GM23338 (cell line): ENCODE data around the gene USP43. TPM values are rescaled to one million over a fixed set of nuclear protein-coding genes. Genes with fewer than 3 reads are reported as not detected.

Experiments used
- ATAC-seq: fragments of 200-7000 bp; cut with Tn5 transposase; 3 replicates; pipeline ENCODE4 v1.9.1; 2020
- DNase-seq: peaks from one replicate; pipeline ENCODE4 v3.0.0-alpha.2; 2015; ENCODE audit warnings: low spot score
- H2AFZ ChIP-seq: fragments of 200-600 bp; sonication (generic); 2 replicates; pipeline ENCODE4 v1.8.0; 2016; ENCODE audit warnings: antibody characterized with exemption, mild to moderate bottlenecking, moderate library complexity
- H3F3A ChIP-seq: fragments of 200-600 bp; sonication (generic); replicated peaks from 2 replicates; pipeline ENCODE4 v1.8.0; 2017; ENCODE audit warnings: antibody characterized with exemption, mixed run types, low read depth
- H3K27ac ChIP-seq: fragments of 200-600 bp; sonication (generic); 2 replicates; pipeline ENCODE4 v1.6.1; 2016; ENCODE audit warnings: low read depth
- H3K27me3 ChIP-seq: fragments of 200-600 bp; sonication (generic); 2 replicates; pipeline ENCODE4 v1.8.0; 2016; ENCODE audit warnings: mild to moderate bottlenecking, mixed run types, moderate library complexity; ENCODE audit not compliant: insufficient read depth
- H3K36me3 ChIP-seq: fragments of 200-600 bp; sonication (generic); 2 replicates; pipeline ENCODE4 v1.8.0; 2016; ENCODE audit warnings: mild to moderate bottlenecking; ENCODE audit not compliant: insufficient read depth
- H3K4me1 ChIP-seq: fragments of 200-600 bp; sonication (generic); 2 replicates; pipeline ENCODE4 v1.8.0; 2016; ENCODE audit warnings: mild to moderate bottlenecking, moderate library complexity; ENCODE audit not compliant: insufficient read depth
- H3K4me2 ChIP-seq: fragments of 200-600 bp; sonication (generic); 2 replicates; pipeline ENCODE4 v1.7.1; 2017; ENCODE audit warnings: mixed run types
- H3K4me3 ChIP-seq: fragments of 200-600 bp; sonication (generic); 2 replicates; pipeline ENCODE4 v1.6.1; 2016; ENCODE audit warnings: mixed run types
- H3K79me2 ChIP-seq: fragments of 200-600 bp; sonication (generic); replicated peaks from 2 replicates; pipeline ENCODE4 v1.8.0; 2017; ENCODE audit warnings: mild to moderate bottlenecking; ENCODE audit not compliant: insufficient read depth
- H3K9me2 ChIP-seq: fragments of 200-600 bp; sonication (generic); 2 replicates; pipeline ENCODE4 v1.8.0; 2017; ENCODE audit not compliant: insufficient read depth
- H4K20me1 ChIP-seq: fragments of 200-600 bp; sonication (generic); replicated peaks from 2 replicates; pipeline ENCODE4 v1.8.0; 2017; ENCODE audit warnings: mild to moderate bottlenecking; ENCODE audit not compliant: insufficient read depth
- H3K27ac Mint-ChIP-seq: 2 replicates; pipeline ENCODE4 v1.8.0; 2020; ENCODE audit warnings: inconsistent platforms, mild to moderate bottlenecking, moderate library complexity, mixed read lengths
- H3K27me3 Mint-ChIP-seq: 3 replicates; pipeline ENCODE4 v1.8.0; 2022; ENCODE audit warnings: low read depth, mild to moderate bottlenecking, moderate library complexity, mixed read lengths, inconsistent platforms; ENCODE audit not compliant: insufficient read depth, poor library complexity
- H3K36me3 Mint-ChIP-seq: 3 replicates; pipeline ENCODE4 v1.8.0; 2021; ENCODE audit warnings: low read depth, mild to moderate bottlenecking, inconsistent platforms, moderate library complexity, mixed read lengths
- H3K4me1 Mint-ChIP-seq: 3 replicates; pipeline ENCODE4 v1.8.0; 2020; ENCODE audit warnings: mild to moderate bottlenecking, inconsistent platforms, mixed read lengths
- H3K4me3 Mint-ChIP-seq: 3 replicates; pipeline ENCODE4 v1.8.0; 2021; ENCODE audit warnings: moderate library complexity, mild to moderate bottlenecking, inconsistent platforms, mixed read lengths
- H3K9me3 Mint-ChIP-seq: 3 replicates; pipeline ENCODE4 v1.8.0; 2020; ENCODE audit warnings: moderate library complexity, mild to moderate bottlenecking, inconsistent platforms, mixed read lengths
- CREB1 ChIP-seq: fragments of 250-450 bp; sonication (Bioruptor Pico); IDR thresholded peaks from 2 replicates; pipeline ENCODE4 v1.5.0; 2020; ENCODE audit warnings: low read depth, mild to moderate bottlenecking, moderate library complexity
- EZH2 ChIP-seq: fragments of 200-600 bp; sonication (generic); IDR thresholded peaks from one replicate; pipeline ENCODE4 v1.8.0; 2017; ENCODE audit warnings: antibody characterized with exemption, mild to moderate bottlenecking, low read depth; ENCODE audit not compliant: unreplicated experiment
- EZH2phosphoT487 ChIP-seq: fragments of 200-600 bp; sonication (generic); IDR thresholded peaks from one replicate; pipeline ENCODE4 v1.8.1; 2018; ENCODE audit warnings: antibody characterized with exemption; ENCODE audit not compliant: unreplicated experiment
- JUNB ChIP-seq: IDR thresholded peaks from one replicate; pipeline ENCODE4 v1.6.1; 2016; ENCODE audit warnings: antibody characterized with exemption; ENCODE audit not compliant: unreplicated experiment
- NANOG ChIP-seq: IDR thresholded peaks from 2 replicates; pipeline ENCODE4 v1.6.1; 2016; ENCODE audit warnings: antibody characterized with exemption, borderline replicate concordance
- POLR2AphosphoS5 ChIP-seq: IDR thresholded peaks from 2 replicates; pipeline ENCODE4 v1.6.1; 2016; ENCODE audit warnings: antibody characterized with exemption, low read depth
- STAT1 ChIP-seq: IDR thresholded peaks from one replicate; pipeline ENCODE4 v1.6.1; 2016; ENCODE audit warnings: antibody characterized with exemption; ENCODE audit not compliant: unreplicated experiment
- ZNF114 ChIP-seq: fragments of 250-450 bp; sonication (Bioruptor Pico); IDR thresholded peaks from 2 replicates; pipeline ENCODE4 v1.5.0; 2020; ENCODE audit warnings: mild to moderate bottlenecking, moderate library complexity
- ZNF331 ChIP-seq: fragments of 250-450 bp; sonication (Bioruptor Pico); IDR thresholded peaks from 2 replicates; pipeline ENCODE4 v1.5.0; 2020; ENCODE audit warnings: low read depth, mild to moderate bottlenecking, moderate library complexity
- polyA plus RNA-seq: library from polyadenylated mRNA; unstranded; fragments of >200 nt; fragmentation: Nextera tagmentation; extraction: Ambion mirVana; gene quantifications from 2 replicates; pipeline ENCODE4 v1.2.1, GENCODE V29; 2016
- total RNA-seq: library from RNA; depleted of rRNA; stranded (reverse); fragments of >200 nt; shearing (Covaris generic); gene quantifications from 2 replicates; pipeline ENCODE4 v1.2.3, GENCODE V29; 2014
- TF ChIP-seq, protein P1 (sequence below), 2 experiments: fragments of 200-600 bp in 1 of 2; sonication (generic) in 1 of 2; conservative IDR thresholded peaks; 2 replicates each; pipeline versions ENCODE4 v1.5.1 to v1.6.1; 2016 to 2017; ENCODE audit warnings: antibody characterized with exemption in 2 of 2, low read depth in 2 of 2, mild to moderate bottlenecking in 2 of 2, moderate library complexity in 1 of 2
- TF ChIP-seq, protein P2 (sequence below): IDR thresholded peaks from one replicate; pipeline ENCODE4 v1.6.1; 2018; ENCODE audit warnings: antibody characterized with exemption; ENCODE audit not compliant: unreplicated experiment
- TF ChIP-seq, protein P3 (sequence below): IDR thresholded peaks from 2 replicates; pipeline ENCODE4 v1.6.1; 2016; ENCODE audit warnings: antibody characterized with exemption

The USP43 gene
- total and polyA plus RNA-seq, 2 experiments from 2014 or later: 5.7 to 12.5 TPM

DNA sequence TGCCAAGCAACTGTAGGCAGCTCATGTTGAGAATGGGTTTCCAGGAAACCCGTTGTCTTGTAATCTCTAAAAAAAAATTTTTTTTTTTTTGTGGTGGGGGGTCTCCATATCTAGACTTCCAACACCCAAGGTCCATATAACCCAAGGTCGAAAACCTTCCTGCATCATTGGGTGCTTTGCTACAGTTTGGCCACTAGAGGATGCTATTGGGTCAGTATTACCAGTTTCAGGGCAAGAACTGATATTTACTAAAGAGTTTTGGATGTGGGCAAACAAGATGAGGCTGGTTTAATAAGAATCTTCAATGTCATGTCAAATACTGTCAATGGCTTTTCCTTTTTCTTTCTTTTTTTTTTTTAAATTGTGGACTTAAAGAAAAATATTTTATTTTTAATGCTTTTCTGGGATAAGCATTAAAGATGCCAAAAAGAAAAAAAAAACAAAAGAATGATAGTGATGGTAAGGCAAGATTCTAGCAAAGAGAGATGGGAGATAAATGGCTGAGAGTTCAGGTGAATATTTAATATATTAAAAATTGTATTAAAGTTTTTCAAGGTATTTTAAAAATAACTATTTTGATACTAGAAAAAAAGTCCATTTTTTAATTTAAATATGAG, 83.8 kb downstream of the USP43 start:
- DNase-seq: peak; percentile 67
- Histone ChIP-seq H4K20me1 (no peaks in the 10 kb centered on the region), H3K27ac (no peak overlapping the region), H3K4me3 (no peak overlapping the region), H3K79me2 (no peaks in the 10 kb centered on the region), H3K36me3 (no peaks in the 10 kb centered on the region), H3K4me2 (no peak overlapping the region), H3K27me3 (no peaks in the 10 kb centered on the region), H3F3A (no peaks in the 10 kb centered on the region), H3K4me1 (no peaks in the 10 kb centered on the region), H2AFZ (no peak overlapping the region), H3K9me2 (no peaks in the 10 kb centered on the region)
- Mint-ChIP-seq H3K36me3 (peaks cover 11% of the 10 kb centered on the region), H3K9me3 (peaks cover 20% of the 10 kb centered on the region), H3K4me1 (0 out of 3 replicates have a peak, but pooled peaks cover 3% of the 10 kb centered on the region), H3K27me3 (peaks cover 9% of the 10 kb centered on the region), H3K4me3 (no peak overlapping the region), H3K27ac (no peak overlapping the region)
- ATAC-seq: peak; percentile 52; the same call in 2 of the 3 replicates
- TF ChIP-seq ZNF331 (CRISPR knock-in tag): no peak
- TF ChIP-seq, protein P1, sequence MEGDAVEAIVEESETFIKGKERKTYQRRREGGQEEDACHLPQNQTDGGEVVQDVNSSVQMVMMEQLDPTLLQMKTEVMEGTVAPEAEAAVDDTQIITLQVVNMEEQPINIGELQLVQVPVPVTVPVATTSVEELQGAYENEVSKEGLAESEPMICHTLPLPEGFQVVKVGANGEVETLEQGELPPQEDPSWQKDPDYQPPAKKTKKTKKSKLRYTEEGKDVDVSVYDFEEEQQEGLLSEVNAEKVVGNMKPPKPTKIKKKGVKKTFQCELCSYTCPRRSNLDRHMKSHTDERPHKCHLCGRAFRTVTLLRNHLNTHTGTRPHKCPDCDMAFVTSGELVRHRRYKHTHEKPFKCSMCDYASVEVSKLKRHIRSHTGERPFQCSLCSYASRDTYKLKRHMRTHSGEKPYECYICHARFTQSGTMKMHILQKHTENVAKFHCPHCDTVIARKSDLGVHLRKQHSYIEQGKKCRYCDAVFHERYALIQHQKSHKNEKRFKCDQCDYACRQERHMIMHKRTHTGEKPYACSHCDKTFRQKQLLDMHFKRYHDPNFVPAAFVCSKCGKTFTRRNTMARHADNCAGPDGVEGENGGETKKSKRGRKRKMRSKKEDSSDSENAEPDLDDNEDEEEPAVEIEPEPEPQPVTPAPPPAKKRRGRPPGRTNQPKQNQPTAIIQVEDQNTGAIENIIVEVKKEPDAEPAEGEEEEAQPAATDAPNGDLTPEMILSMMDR (conservative IDR thresholded peaks at IDR 0.05; ENCODE audit: low read depth in 2 of 2): peak; percentile 94 to 99
- no peak for TF ChIP-seq EZH2phosphoT487
- TF ChIP-seq EZH2: no peak
- TF ChIP-seq NANOG: no peak
- no peak for TF ChIP-seq ZNF114 (CRISPR knock-in tag)
- TF ChIP-seq, protein P2, sequence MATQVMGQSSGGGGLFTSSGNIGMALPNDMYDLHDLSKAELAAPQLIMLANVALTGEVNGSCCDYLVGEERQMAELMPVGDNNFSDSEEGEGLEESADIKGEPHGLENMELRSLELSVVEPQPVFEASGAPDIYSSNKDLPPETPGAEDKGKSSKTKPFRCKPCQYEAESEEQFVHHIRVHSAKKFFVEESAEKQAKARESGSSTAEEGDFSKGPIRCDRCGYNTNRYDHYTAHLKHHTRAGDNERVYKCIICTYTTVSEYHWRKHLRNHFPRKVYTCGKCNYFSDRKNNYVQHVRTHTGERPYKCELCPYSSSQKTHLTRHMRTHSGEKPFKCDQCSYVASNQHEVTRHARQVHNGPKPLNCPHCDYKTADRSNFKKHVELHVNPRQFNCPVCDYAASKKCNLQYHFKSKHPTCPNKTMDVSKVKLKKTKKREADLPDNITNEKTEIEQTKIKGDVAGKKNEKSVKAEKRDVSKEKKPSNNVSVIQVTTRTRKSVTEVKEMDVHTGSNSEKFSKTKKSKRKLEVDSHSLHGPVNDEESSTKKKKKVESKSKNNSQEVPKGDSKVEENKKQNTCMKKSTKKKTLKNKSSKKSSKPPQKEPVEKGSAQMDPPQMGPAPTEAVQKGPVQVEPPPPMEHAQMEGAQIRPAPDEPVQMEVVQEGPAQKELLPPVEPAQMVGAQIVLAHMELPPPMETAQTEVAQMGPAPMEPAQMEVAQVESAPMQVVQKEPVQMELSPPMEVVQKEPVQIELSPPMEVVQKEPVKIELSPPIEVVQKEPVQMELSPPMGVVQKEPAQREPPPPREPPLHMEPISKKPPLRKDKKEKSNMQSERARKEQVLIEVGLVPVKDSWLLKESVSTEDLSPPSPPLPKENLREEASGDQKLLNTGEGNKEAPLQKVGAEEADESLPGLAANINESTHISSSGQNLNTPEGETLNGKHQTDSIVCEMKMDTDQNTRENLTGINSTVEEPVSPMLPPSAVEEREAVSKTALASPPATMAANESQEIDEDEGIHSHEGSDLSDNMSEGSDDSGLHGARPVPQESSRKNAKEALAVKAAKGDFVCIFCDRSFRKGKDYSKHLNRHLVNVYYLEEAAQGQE: no peak

DNA sequence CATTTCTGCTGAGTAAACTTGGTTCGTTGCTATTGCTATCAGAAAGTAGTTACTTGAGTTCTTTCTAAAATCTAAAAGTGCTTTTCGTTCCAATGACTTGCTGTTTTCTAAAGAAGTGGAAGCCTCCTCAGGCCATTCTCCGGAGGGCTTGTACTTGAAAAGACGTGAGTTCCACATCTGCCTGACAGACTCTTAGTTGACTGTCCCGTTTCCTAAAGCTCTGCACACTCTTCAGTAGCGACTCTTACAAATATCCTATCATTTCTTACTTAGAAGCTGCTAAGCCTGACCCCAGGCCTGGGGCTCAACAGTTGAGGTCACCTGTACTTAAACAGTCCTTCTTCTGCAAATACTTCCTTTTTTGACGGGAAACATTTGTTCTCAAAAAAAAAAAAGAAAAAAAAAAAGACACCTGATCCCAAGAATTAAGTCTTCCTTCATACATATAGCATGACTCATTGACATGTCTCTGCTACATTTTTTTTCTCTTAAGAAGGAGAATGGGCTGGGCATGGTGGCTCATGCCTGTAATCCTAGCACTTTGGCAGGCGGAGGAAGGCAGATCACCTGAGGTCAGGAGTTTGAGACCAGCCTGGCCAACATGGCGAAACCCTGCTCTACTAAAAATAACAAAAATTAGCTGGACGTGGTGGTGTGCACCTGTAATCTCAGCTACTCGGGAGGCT, 84.6 kb downstream of the USP43 start:
- peaks cover 9% of the 10 kb centered on the region for H3K27me3 Mint-ChIP-seq
- no peak overlapping the region for H2AFZ ChIP-seq
- no peaks in the 10 kb centered on the region for H3K79me2 ChIP-seq
- no peak overlapping the region for H3K4me2 ChIP-seq
- no peaks in the 10 kb centered on the region for H3K4me1 ChIP-seq
- H3K4me1 Mint-ChIP-seq: 0 out of 3 replicates have a peak, but pooled peaks cover 3% of the 10 kb centered on the region
- DNase-seq (no peak), ATAC-seq (no peak)
- no peaks in the 10 kb centered on the region for H3F3A ChIP-seq
- H3K27ac ChIP-seq: no peak overlapping the region
- no peak overlapping the region for H3K4me3 ChIP-seq
- H3K36me3 Mint-ChIP-seq: peaks cover 11% of the 10 kb centered on the region
- no peaks in the 10 kb centered on the region for H3K36me3 ChIP-seq
- no peak overlapping the region for H3K27ac Mint-ChIP-seq
- no peak overlapping the region for H3K4me3 Mint-ChIP-seq
- peaks cover 27% of the 10 kb centered on the region for H3K9me3 Mint-ChIP-seq
- no peaks in the 10 kb centered on the region for H4K20me1 ChIP-seq
- no peaks in the 10 kb centered on the region for H3K9me2 ChIP-seq
- H3K27me3 ChIP-seq: no peaks in the 10 kb centered on the region
- TF ChIP-seq, protein P3, sequence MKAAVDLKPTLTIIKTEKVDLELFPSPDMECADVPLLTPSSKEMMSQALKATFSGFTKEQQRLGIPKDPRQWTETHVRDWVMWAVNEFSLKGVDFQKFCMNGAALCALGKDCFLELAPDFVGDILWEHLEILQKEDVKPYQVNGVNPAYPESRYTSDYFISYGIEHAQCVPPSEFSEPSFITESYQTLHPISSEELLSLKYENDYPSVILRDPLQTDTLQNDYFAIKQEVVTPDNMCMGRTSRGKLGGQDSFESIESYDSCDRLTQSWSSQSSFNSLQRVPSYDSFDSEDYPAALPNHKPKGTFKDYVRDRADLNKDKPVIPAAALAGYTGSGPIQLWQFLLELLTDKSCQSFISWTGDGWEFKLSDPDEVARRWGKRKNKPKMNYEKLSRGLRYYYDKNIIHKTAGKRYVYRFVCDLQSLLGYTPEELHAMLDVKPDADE: no peak
- TF ChIP-seq POLR2AphosphoS5 (no peak), EZH2phosphoT487 (no peak), STAT1 (no peak), NANOG (no peak), JUNB (no peak), ZNF331 (CRISPR knock-in tag) (no peak), CREB1 (no peak)
- TF ChIP-seq, protein P1 (conservative IDR thresholded peaks at IDR 0.05; ENCODE audit: low read depth in 2 of 2): no peak
